NT2/D1 (cell line): ENCODE measurements around the gene ARSI.

Experiments
- SUZ12 ChIP-seq: IDR thresholded peaks from 2 replicates; pipeline ENCODE4 v1.6.1; 2011; ENCODE audit not compliant: insufficient read length, insufficient read depth; ENCODE audit errors: extremely low read depth
- YY1 ChIP-seq: IDR thresholded peaks from 2 replicates; pipeline ENCODE4 v1.6.1; 2011; ENCODE audit not compliant: insufficient read length, insufficient read depth
- ZNF274 ChIP-seq: IDR thresholded peaks from 2 replicates; pipeline ENCODE4 v1.6.1; 2011; ENCODE audit warnings: mild to moderate bottlenecking, low read depth, low read length

- TF ChIP-seq YY1 (no peak), SUZ12 (no peak), ZNF274 (no peak)
These were observed 6.8 kb downstream of the ARSI start for GRCh38 chr5:150295741-150296486.
